Esophagus muscularis mucosa (tissue), 3 donors: Measurements from ENCODE around the gene NAV2.

ENCODE experiments used
- CTCF ChIP-seq, 3 experiments: fragments of 200-600 bp in 2 of 3; fragments of 450-650 bp in 1 of 3; sonication (generic) in 2 of 3; IDR thresholded peaks; one replicate each; pipeline ENCODE4 v1.5.1; 2017 to 2019; ENCODE audit warnings: antibody characterized with exemption in 3 of 3, mild to moderate bottlenecking in 2 of 3, moderate library complexity in 1 of 3
- EP300 ChIP-seq: sonication (generic); formaldehyde crosslinking; IDR thresholded peaks from one replicate; pipeline ENCODE4 v1.6.1; 2017; ENCODE audit warnings: antibody characterized with exemption

DNA sequence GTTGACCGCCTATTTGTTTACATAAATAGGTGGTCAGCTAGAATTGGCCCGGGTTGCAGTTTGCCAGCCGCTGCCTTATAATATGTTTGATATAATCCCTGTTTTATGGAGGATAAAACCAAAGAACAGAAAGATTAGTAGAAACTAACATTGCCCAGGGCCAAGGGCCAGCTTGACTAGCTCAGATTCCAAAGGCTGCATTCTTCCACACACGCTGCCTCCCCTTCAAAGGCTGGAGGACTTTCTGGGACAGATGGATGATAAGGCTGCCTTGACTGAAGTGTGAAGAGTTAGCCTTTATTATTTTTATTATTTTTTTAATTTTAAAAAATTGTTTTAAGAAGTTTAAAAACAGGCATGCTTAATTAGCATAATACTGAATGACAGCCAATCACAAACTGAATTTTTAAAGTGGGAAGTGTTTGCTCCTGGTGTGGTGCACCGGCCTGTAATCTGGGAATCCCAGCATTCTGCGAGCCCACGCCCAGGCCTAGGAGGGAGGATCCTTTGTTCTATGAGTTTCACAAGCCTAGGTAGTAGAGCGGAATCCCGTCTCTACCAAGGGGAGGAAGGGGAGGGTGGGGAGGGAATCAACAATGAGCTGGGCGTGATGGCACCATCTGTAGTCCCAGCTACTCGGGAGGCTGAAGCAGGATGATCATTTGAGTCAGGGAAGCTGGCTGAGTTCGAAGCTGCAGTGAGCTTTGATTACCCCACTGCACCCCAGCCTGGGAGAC is 114.9 kb downstream of the NAV2 start:
- TF ChIP-seq CTCF (IDR thresholded peaks at IDR 0.05), result no peak
- no peak for TF ChIP-seq EP300
